GM21723 (cell line): ENCODE data around the gene ASTL.
"Not testable (repeated sequence)": the region's sequence is repeated elsewhere in the genome, so short reads cannot be mapped to it uniquely, and the experiment has no call there.

Experiments used
- ATAC-seq: cut with Tn5 transposase; IDR thresholded peaks from one replicate; pipeline ENCODE4 v1.9.1; 2021; ENCODE audit warnings: mild to moderate bottlenecking, moderate library complexity; ENCODE audit not compliant: unreplicated experiment

ASTL gene

DNA sequence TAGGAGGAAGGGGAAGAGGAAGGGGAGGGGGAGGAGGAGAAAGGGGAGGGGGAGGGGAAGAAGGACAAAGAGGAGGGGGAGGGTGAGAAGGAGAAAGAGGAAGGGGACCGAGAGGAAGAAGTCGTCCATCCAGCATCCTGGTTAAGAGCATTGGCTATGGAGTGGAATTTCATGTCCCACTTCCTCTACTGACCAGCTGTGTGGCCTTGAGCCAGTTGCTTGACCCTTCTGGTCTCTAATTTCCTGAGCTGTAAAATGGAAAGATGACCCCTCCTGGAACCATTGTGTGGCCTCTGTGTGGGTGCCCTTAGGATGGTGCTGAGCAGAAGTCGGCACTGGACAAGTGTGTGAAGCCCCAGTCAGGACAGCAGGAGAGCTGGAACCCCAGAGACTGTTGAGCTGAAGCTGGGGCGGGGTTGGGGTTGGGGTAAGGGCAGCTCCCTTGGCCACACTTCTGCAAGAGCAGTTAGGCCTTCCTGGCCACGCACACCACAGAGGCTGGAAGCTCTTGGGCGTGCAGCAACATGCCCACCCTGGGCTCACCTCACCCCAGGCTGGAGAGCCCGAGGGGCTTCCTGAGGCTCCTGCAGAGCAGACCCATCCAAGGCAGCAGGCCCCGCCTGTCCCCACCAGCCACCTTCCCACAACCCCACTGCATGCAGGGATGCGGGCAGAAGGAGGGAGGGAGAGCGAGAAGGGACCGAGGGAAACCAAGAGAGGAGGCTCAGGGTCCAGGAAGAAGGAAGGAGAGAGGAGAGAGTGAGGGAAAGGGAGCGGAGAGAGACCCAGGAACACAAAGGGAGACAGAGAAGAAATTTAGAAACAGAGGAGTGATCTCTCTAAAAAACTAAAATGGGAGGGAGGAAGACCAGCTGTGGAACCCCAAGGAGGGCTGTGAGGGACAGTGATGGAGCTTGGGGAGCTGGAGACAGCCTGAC is 38.2 kb downstream of the ASTL start:
- no peak for ATAC-seq

GRCh38 chr2:96098900-96099590 is 39.3 kb downstream of the ASTL start:
- no peak for ATAC-seq

DNA sequence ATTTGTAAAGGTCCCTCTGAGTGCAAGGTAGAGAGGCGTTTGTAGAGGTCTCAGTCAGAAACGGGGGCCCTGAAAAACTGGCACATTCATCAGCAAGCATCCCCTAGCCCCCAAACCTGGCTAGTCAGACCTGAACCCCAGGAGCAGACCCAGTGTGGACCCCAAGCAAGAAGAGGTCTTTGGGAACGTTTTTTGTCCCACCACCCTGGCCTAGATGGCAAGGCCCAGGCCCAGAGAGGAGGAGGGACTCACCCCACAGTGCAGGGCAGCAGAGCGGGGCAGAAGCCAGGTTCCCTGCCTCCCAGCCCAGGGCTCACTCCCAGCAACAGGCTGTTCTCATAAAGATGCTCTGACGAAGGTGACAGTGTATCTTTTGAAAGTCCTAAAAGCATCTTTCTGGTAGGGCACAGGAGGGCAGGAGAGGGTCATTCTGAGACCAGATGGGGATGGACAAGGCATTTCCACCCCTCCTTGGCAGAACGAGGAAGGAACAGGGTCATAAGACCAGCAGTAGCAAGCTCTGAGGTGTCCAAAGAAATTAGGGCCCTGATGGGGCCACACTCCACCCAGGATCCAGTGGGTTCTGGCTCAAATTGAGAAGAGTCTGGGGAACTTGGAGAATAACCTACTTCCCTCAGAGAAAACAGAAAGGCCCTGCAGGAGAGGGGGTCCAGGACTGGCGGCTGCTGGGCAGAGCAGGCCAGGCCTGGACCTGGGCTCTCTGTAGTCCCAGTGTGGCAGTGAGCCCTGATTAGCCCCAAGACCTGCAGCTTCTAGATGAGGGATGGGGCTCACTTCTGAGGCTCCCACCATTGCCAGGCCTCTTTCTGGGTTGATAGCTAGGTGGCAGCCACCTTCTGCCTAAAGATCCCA is 40.1 kb downstream of the ASTL start:
- no peak for ATAC-seq

GRCh38 chr2:96097441-96097840 is 40.9 kb downstream of the ASTL start:
- ATAC-seq = no peak

- ATAC-seq = no peak
Measured at GRCh38 chr2:96095116-96095636, 43.1 kb downstream of the ASTL start.

GRCh38 chr2:96093528-96093927 is 44.8 kb downstream of the ASTL start:
- no peak for ATAC-seq

DNA sequence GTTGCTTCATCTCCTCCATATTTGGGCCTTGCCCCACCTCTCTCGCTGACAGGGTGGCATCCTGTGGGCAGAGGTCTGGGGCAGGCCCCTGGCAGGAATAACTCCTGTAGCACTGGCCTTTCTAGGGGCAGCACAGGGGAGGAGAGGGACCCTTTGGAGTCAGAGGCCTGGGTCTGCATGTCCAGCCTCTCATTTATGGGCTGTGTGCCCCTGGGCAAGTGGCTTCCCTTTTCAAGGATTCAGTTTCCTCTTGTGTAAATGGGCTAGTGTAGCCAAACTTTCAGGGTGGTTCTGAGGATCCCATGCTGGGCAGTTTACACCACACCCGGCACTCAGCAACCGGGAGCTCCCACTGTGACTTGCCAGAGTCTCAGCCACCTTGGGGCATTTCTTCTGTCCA is 45.4 kb downstream of the ASTL start:
- ATAC-seq = no peak

- ATAC-seq = no peak
Measured at GRCh38 chr2:96092573-96092877, 45.8 kb downstream of the ASTL start.

- no peak for ATAC-seq
Measured at GRCh38 chr2:96091711-96092572, 46.4 kb downstream of the ASTL start.

- ATAC-seq = no peak
Measured at GRCh38 chr2:96091141-96091710, 47.1 kb downstream of the ASTL start.

GRCh38 chr2:96090196-96090926 is 47.9 kb downstream of the ASTL start:
- ATAC-seq = no peak

GRCh38 chr2:96089356-96090195 is 48.7 kb downstream of the ASTL start:
- ATAC-seq = no peak

DNA sequence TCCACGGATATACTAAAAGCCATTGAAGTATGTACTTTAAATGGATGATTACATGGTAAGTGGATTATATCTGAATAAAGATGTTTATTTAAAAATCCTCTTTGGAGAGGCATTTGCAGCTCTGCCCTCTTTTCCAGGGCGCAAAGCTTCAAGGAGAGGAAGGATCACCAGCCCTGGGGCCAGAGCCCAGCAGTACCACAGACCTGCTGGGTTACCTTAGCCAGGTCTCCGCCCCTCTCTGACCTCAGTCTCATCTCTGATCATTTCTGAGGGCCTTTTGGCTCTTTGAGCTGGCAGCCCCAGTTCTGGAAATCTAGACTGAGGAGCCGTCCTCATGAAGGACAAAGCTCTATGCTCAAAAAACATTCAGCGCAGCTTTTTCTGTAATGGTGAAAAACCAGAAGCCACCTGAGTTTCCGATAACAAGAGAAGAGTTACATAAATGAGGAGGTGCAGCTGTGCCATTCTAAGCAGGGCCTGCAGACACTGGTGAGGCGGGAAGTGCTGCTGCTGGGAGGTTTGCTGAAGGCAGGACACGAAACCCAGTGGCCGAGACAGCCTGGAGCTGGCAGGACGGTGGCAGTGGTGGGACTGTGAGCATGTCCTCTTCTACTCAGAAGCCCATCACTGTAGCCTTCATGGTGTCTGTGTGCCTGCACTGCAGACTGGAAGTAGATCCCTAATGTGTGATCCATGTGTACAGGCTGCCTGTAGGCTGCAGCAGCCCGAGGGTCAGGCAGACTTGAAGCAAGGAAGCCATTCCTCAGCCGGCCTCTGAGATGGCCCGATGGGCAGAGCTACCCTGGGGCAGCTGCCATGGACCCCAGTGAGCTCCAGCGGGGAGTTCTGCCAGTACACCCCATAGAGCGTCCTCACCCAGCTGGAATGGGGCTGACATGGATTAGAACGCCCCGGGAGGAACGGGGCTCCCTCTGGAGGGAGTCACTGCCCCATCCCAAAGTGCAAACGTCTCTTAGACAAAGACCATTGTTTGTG is 49.7 kb downstream of the ASTL start:
- no peak for ATAC-seq

- no peak for ATAC-seq
Measured at GRCh38 chr2:96087130-96087529, 51.2 kb downstream of the ASTL start.

DNA sequence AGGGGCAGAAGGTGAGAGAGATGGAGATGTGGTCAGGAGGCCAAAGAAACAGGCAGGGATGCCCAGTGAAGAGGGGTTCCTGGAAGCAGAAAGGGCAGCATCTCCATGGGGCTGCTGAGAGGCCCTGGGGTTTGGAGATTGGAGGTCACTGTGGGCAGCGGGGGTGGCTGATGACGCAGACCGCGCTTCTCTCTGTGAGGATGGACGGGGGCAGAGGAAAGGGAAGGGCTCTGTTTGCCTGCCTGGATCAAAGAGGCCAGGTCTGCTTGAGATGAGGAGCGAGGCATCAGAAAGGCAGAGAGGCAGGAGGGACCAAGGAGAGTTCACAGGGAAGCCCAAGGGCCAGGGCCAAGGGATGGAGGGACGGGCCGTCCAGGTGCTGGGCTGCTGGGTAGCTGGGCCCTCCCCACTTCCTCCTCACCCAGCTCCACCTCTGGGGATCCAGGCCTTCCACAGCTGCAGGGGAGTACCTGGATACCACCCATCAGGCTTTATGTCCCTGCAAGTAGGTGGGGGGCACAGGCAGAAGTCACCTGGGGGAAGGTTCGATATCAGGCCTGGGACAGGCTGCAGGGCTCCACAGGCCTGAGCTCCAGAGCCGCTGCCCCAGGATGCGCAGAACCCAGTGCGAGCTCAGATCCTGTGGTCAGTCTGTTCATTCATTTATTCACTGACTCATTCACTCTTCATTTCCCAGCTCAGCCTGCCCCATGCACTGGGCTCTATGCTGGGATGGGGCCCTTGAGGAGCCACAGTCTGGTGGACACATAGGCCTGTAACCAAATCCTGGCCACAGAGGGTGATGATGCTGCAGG is 52.6 kb downstream of the ASTL start:
- no peak for ATAC-seq

DNA sequence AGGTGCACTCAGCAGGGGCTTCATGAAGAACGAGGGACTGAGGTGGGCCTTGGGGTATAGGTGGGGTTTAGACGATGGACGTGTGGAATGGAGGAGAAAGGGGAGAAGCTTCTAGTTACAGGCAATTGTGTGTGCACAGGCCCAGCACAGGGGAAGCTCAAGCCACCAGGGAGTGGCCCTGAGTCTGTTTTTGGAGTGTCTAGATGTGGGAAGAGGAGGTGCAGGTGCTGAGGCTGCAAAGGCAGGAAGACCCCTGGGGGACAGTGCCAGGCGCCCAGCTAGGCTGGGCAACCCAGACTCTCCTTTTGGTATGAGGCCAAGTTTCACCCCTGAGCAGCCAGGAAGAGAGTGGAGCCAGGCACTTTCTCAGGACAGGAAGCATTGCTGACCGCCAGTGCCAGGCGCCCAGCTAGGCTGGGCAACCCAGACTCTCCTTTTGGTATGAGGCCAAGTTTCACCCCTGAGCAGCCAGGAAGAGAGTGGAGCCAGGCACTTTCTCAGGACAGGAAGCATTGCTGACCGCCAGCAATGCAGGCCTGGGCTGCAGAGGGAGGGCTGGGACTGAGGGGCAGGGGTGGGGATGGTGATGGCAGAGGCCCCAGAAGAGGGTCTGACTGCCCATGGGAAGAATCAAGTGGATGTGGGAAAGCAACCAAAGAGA is 53.3 kb downstream of the ASTL start:
- ATAC-seq = not testable (repeated sequence)
